ENCODE data around the gene IFT80.

The IFT80 gene

DNA sequence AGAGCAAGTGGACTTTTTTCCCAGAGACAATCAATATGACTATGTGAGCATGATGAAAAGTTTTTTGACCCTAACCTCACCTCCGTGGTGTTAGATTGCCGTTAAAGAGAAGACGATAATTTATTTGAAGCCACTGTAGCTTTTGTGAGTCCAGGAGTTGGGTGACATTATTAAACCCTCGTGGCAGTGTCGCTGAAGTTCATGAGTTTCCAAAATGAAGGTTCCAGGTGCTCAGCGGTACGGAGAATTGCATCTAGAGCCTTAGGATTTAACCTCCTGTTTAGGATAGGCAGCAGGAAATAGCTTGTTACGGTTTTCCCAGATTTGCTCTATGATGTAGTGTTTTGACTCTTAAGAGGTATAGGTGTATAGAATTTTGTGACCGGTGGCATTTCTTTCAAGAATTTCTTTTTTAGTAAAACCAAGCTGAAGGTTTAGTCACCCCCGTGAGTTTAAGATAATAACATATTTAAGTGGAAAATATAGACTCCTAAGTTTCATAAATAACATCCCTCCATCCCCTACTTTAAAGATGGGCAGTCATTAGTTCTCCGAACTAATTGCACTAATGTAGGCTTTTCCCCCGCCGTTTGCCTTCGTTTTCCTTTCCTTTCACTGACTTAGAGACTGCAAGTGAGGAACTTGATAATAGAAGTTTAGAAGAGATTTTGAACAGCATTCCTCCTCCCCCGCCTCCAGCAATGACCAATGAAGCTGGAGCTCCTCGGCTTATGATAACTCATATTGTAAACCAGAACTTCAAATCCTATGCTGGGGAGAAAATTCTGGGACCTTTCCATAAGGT lies 2.5 kb upstream of the IFT80 start:
- in situ Hi-C loops (cut with HindIII; ENCODE audit: low sequenced_read_pairs): no loop called here

DNA sequence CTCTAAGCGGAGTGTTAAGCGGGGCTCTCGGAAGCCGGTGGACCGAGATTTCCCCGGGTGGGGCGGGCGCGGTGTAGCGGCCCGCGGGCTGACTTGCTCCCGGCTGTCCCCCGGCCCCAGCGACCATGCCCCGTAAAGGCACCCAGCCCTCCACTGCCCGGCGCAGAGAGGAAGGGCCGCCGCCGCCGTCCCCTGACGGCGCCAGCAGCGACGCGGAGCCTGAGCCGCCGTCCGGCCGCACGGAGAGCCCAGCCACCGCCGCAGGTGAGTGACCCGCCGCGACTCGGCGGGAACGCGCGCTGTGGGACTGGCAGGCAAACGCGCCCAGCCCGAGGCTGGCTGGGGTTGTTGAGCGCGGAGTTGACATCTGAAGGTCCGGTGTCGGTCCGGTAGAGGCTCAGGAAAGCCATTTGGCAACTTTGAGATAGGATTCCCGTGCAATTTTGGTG lies 1.7 kb upstream of the IFT80 start:
- in situ Hi-C loops (cut with HindIII; ENCODE audit: low sequenced_read_pairs): no loop called here

DNA sequence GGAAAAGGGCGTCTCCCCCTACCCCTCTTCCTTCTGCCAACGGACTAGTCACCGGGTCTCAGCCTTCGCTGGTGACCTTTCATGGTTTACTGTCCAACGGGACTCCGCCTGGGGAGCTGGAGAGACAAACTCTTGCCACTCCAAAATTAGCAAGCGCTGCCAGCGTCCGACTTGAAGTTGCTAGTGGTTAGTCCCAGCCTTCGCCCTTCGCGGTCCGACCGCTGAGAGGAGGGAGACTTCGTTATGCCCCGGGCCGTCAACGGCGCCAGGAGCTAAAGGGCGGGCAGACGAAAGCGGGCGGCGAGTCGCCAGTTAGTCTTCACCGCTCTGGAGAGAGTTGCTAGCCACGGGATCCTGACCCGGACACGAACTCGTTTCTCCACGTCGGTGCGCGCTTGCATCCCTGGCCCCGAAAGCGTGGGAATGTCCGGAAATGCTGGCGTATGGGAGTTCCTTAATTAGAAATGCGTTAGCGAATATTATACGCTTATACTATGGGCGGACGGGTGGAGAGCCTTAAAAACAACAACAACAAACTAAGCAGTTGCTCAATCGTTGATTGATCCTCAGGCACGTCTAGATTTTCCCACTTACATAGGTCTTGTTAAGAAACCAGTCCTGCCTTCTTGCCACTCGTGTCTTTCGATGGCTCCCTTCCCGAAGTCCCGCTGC lies 1.1 kb upstream of the IFT80 start:
- in situ Hi-C loops (cut with HindIII; ENCODE audit: low sequenced_read_pairs): no loop called here

DNA sequence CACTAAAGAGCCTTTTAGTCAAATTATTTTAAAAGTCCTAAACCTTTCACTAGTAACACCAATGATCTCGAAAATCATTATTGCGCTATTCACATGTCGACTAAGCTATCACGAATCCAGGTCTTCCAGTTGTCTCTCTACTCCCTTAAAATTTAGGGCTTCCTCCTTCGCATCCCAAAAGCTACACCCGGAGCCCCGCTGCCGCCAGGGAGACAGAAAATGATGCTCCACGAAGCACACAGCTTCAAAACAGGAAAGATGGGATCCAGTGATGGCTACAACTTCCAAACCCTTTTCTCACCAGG lies 253 bp downstream of the IFT80 start:
- in situ Hi-C loops (cut with HindIII; ENCODE audit: low sequenced_read_pairs): no loop called here

DNA sequence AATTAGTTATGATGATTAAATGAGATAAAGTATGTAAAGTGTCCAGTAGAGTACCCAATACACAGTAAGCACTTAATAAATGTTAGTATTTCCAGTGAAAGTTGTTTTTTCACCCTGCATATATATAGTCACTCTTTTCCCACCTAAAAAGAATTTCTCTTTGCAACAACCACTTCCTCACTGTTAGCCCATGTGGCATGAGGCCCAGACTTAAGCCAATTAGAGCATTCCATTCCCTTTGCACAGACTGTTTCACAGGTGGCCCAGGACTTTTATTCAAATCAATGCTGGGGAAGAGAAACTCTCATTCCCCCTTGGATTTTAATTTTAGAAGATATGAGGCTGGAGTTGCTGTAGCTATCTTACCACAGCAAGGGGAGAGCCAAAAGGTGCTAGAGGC lies 3.7 kb downstream of the IFT80 start:
- in situ Hi-C loops (cut with HindIII; ENCODE audit: low sequenced_read_pairs): no loop called here

DNA sequence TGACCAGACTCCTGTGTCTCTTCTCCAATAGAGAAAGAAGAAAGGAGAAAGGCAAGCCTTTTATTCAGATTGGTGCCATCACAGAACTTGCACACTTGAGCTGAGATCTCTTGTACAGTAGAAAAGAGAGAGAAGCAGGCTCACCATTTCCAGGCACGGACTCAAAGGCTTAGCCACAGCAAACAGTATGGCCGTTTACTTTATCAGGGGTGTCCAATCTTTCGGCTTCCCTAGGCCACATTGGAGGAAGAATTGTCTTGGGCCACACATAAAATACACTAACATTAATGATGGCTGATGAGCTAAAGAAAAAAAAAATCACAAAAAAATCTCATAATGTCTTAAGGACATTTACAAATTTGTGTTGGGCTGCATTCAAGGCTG lies 5.0 kb downstream of the IFT80 start:
- in situ Hi-C loops (cut with HindIII; ENCODE audit: low sequenced_read_pairs): no loop called here

DNA sequence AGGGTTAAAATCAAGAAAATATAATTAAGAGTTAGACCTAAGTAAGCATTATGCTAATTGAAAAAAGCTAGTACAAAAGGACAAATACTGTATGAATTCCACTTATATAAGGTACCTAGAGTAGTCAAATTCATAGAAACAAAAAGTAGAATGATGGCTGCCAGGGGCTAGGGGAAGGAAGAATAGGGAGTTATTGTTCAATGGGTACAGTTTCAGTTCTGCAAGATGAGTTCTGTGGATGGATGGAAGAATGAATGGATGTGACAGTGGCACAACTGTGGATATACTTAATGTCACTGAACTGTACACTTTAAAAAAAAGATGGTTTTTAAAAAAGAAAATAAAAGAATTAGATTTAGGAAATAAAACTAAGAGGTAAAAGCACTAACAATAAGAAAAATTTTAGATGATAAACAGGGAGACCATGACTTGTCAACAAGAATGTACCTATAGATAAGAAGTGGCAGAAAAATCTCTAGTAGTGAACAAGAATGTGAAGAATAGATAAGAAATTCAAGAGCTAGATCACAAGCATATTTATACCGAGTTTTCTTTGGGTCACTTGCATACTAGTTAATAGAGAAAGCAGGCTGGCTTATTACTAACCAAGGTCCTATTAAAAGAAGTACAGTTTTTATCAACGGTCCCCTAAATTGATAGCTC lies 5.5 kb downstream of the IFT80 start:
- in situ Hi-C loops (cut with HindIII; ENCODE audit: low sequenced_read_pairs): no loop called here

DNA sequence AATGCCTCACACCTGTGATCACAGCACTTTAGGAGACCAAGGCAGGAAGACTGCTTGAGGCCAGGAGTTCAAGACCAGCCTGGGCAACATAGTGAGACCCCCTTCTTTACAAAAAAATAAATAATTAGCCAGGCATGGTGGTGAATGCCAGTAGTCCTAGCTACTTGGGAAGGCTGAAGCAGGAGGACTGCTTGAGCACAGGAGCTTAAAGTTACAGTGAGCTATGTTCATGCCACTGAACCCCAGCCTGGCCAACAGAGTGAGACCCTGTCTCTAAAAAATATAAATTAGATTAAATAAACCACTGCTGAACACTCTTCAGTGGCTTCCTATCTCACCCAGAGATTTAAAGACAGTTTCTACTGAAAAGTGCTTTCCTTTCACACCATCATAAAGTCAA lies 6.2 kb downstream of the IFT80 start:
- in situ Hi-C loops (cut with HindIII; ENCODE audit: low sequenced_read_pairs): no loop called here

DNA sequence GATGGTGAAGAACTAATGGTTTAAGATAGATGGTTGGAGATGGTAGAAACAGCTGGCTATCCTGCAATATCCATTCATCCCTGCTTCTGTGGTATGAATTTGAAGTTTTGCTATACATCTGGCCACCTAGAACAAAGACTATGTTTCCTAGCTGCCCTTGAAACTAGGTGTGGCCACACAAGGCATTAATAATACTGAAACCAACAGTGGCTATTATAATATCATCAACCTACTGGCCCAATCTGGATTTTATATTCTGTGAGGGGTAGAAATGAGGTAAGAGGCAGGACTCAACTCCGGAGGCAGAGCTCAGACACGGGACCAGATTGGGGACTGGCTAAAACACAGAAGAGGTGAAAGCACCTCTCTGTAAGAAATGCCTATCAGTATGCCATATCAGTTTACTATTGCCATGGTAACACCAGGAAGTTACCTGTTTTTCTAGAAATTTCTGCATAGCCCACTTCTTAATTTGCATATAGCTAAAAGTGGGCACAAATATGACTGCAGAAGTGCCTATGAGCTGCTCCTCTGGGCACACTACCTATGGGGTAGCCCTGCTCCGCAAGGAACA lies 8.4 kb downstream of the IFT80 start:
- in situ Hi-C loops (cut with HindIII; ENCODE audit: low sequenced_read_pairs): no loop called here

DNA sequence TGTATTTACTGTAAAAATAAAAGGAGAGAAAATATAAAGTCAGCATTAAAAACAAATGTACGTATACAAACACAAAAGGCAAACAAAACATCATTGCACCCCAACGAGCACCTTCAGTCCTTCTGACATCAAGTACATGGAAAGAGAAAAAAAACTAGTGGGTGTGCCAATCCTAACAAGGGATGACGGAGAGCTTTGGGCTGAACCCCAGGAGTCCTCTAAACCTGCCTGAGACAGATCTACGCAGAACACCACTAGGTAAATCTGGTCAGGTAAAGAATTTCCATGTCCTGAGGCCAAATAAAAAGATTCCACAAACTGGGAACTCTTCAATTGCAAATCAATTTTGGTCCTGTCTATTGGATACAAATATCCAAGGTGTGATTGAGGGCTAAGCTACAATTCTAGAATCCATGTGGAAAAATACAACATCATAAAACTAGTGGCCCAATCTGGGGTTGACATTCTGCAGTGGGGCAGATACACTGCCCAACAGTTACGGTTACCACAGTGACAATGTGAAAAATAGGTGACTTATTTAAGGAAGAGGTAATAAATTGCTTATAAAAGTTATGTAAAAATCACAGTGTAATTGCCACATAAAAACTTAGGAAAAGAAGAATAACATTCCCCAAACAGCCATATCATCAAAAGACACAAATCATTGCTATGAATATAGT lies 14.2 kb downstream of the IFT80 start:
- in situ Hi-C loops (cut with HindIII; ENCODE audit: low sequenced_read_pairs): no loop called here

DNA sequence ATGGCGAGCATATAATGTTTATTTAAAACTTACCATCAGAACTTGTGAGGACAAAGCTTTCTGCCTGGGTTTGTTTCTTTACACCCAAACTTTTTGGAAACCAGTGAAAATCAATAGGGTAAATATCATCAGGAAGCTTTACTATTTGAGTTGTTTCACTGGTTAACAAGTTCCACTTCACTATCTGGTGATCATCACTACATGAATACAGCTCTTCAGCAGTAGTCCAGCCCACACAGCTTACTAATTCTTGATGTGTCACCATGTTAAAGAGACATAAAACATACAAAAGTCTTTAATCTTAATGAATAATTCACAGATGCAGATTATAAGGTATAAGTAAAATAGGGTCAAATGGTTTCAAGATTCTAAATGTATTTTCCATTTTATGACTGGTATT lies 17.6 kb downstream of the IFT80 start:
- in situ Hi-C loops (cut with HindIII; ENCODE audit: low sequenced_read_pairs): no loop called here

DNA sequence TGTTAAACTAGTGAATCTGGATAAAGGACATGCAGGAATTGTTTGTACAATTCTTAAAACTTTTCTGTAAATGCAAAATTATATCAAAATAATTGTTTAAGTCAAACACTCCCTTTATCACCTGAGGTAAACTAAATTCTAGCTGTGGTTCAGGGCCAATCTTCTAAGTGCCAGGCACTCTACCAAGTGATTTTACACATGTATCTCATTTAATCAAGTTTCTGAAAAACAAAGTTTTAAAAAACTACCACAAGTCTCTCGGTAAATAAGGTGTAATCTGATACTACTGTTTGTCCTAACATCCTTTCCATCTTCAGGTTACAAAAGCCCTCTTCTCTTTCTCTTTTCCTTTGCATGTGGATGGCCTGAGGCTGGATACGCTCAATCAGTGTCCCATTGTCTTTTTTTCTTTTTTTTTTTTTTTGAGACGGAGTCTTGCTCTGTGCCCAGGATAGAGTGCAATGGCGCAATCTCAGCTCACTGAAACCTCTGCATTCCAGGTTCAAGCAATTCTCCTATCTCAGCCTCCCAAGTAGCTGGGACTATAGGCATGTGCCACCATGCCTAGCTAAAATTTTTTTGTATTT lies 19.3 kb downstream of the IFT80 start:
- in situ Hi-C loops (cut with HindIII; ENCODE audit: low sequenced_read_pairs): no loop called here

DNA sequence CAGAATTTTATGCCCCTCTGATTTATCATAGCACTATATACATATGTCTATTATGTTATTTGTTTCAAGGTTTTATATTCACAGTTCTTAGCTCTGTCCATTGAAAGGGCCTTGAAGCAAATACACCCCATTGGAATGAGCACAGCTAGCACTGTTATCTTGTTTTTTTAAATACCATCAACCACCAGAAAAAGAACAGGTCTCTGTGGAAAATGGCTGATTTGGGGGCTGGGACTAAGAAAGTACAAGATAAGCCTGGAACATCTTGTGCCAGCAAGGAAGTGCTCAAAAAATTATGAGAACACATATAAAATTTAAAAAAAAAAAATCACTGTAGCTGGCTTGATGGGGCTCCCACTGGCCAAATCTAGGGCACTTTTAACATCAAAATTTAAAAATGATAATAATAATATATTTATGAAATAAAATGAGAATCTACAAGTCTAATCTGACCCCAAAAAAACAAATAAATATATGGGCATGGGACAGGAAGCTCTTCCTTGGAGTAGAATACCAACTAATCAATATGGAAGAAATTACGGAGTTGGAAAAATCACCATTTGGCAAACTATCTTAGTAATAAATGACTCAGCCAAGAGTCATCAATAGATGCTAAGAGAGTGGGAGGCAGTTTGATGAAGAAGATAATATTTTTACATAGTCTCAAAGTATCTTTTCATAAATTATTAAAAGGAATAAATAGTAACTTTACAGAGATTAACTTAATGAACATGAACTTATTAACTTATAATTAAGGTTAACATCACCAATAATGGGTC lies 20.5 kb downstream of the IFT80 start:
- in situ Hi-C loops (cut with HindIII; ENCODE audit: low sequenced_read_pairs): no loop called here

DNA sequence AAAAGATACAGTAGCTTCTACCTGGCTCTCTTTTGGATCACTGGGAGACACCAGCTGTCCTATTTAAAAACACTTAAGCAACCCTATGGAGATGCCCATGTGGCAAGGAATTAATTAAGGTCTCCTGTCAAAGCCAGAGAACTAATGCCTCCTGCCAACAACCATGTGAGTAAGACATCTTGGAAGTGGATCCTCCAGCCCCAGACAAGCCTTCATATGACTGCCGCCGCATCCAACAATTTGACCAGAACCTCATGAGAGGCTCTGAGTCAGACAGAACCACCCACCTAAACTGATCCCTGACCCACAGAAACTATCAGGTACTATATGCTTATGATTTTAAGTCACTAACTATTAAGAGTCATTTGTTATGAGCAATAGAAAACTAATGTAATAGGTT lies 22.3 kb downstream of the IFT80 start:
- in situ Hi-C loops (cut with HindIII; ENCODE audit: low sequenced_read_pairs): no loop called here

DNA sequence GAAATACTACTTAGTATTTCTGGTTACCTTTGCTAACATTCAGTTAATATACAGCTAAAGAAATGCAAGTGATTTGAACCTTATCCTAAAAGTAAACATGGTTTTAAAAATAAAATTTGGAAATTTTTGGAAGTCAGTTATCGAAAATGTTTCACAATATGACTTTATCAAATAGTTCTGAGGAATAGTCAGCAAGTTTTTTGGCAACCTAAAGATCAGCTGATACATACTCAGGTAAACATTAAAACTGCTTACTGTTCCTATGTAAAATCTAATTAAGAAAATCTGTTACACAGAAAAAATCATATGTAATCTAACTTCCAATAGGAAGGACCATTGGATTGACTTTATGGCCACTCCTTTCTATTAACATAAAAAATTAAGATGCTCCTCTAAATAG lies 24.1 kb downstream of the IFT80 start:
- in situ Hi-C loops (cut with HindIII; ENCODE audit: low sequenced_read_pairs): no loop called here

DNA sequence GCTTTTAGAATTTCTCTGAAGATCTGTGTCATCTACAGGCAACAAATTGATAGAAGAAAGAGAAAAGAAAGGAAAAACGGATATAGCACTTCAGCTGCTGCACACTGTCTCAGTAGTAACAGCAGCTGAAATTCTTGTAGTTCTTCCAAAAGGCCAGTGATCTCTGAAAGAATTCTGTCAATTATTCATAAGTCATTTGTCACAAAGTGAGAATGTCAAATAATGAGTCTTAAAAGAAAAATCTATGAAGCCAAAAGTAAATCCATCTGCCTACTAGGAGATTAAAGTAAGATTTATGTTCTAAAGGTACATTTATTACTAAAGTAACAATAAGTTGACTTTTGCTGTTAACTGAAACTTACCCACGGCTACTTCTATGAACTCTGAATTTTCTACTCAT lies 24.6 kb downstream of the IFT80 start:
- in situ Hi-C loops (cut with HindIII; ENCODE audit: low sequenced_read_pairs): no loop called here

DNA sequence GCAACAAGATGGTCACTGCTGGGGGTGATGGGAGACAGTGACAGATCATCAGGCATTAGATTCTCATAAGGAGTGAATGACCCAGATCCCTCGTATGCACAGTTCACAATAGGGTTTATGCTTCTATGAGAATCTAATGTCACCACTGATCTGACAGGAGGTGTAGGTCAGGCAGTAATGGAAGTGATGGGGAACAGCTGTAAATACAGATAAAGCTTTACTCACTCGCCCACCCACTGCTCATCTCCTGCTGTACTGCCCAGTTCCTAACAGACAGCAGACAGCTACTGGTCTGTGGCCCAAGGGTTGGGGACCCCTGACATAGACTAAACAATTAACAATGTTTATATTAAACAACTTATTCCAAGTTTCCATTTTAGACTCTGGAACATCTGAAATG lies 25.4 kb downstream of the IFT80 start:
- in situ Hi-C loops (cut with HindIII; ENCODE audit: low sequenced_read_pairs): no loop called here

DNA sequence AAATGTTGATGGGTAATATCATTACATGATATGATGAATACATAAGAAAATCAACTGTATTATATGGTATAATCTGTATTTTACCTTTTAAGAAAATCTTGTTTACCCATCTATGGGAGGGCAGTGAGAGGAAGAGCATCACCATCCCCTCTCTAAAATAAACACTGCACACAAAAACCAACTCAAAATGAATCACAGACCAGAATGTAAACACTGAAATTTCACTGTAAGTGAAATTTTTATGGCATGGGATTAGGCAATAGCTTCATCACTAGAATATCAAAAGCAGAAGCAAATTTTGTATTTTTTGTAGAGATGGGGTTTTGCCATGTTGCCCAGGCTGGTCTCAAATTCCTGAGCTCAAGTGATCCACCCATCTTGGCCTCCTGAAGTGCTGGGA lies 26.2 kb downstream of the IFT80 start:
- in situ Hi-C loops (cut with HindIII; ENCODE audit: low sequenced_read_pairs): no loop called here

DNA sequence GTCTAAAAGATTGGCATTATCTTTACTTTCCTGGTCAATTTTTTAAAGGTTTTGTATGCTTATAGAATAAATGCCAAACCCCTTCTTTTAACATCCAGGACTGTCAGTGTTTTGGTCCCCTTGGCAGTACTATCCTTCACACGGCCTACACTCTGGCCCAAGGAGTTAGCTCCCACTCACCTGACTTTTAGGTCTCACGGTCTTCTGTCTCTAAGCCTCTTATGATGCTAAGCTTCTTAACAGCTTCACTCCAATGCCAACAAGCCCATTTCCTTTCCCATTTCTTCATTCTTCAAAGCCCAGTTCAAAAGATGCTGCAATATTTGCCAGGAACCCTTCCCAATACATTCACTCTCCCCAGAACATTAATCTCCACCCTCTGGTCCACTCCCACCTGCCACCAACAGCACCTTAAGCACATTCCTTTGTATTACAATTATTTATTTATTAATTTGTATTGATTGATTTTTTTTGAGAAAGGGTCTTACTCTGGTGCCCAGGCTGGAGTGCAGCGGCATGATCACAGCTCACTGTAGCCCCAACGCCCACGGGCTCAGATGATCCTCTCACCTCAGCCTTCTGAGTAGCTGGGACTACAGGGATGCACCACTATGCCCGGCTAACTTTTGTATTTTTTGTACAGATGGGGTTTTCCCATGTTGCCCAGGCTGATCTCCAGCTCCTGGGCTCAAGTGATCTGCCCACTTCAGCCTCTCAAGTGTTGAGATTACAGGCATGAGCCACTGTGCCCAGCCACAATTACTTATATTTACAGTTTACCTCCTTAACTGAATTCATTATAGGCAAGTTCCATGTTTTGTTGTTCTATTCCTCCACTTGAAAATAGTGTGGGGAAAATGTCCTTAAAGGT lies 27.8 kb downstream of the IFT80 start:
- in situ Hi-C loops (cut with HindIII; ENCODE audit: low sequenced_read_pairs): no loop called here

Data from DLD1 (cell line).